GM19023 (cell line): ENCODE data around the gene TMEM229B.
"Not testable (repeated sequence)": the region's sequence is repeated elsewhere in the genome, so short reads cannot be mapped to it uniquely, and the experiment has no call there.

Source experiments
- ATAC-seq: cut with Tn5 transposase; IDR thresholded peaks from one replicate; pipeline ENCODE4 v1.9.1; 2021; ENCODE audit warnings: mild to moderate bottlenecking, moderate library complexity; ENCODE audit not compliant: unreplicated experiment

The TMEM229B gene

GRCh38 chr14:67457782-67458181 lies 30.7 kb downstream of the TMEM229B start:
- ATAC-seq = no peak

GRCh38 chr14:67456732-67457131 lies 31.8 kb downstream of the TMEM229B start:
- no peak for ATAC-seq

DNA sequence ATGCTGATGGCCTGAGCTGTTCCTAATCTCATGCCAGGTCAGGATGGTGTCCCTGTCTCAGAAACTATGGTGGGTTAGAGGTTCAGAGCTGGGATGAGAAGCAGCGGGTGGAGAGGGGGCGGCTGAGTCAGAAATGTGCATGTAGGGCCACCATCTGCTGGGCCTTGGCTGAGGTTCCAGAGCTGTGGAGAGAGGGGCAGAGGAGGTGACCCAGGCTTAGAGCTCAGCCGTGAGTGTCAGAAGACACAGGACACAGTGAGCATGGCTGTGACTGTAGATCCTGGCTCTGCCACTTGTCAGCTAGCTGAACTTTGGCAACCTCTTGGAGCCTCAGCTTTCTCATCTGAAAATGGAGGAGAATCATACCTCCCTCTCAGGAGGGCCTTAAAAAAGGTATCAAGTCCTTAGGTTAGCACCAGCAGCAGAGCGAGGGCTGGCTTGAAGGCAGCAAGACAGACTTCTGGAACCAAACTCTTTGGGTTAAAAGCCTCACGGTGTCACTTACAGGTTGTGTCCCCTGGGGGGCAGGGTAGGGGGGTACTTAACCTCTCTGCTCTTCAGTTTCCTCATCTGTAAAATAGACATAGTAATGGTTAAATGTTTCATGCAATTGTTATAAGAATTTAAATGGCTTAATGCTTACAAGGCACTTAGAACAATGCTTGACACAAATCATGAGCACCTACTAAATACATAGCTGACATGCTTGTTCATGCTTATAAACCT lies 34.8 kb downstream of the TMEM229B start:
- no peak for ATAC-seq

DNA sequence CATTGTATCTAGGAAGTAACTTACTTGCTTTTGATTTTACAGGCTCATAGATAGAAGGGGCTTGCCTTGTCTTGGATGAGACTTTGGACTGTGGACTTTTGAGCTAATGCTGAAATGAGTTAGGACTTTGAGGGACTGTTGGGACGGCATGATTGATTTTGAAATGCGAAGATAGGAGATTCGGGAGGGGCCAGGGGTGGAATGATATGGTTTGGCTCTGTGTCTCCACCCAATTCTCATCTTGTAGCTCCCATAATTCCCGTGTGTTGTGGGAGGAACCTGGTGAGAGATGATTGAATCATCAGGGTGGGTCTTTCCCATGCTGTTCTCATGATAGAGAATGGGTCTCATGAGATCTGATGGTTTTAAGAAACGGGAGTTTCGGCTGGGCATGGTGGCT lies 36.9 kb downstream of the TMEM229B start:
- not testable (repeated sequence) for ATAC-seq

DNA sequence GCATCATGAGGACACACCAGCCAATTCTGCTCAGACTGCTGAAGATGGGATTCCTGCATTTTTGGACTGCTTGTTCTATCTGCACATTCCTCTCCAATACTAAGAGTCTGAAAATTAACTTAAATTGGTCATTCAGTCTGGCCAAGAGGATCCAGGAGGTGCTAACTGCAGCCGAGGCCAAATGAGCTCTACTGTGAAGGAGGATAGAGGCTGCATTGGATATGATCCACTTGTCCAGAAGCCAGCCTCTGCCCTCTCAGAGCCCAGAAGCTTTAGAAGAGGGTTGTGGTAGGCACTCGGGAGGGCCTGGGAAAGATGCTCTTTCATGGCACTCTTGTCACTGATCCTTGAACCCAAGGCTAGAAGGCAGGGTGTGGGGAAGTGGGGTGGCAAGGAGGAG lies 39.4 kb downstream of the TMEM229B start:
- ATAC-seq = no peak

DNA sequence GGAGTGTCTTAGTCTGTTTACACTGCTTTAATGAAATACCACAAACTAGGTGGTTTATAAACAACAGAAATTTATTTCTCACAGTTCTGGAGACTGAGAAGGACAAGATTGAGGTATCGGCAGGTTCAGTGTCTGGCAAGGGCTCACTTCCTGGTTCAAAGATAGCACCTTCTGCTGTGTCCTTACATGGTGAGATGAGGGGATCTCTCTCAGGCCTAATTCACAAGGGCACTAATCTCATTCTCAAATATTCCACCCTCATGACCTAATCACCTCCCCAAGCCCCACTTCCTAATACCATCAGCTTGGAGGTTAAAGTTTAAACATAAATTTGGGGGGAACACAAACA lies 41.5 kb downstream of the TMEM229B start:
- no peak for ATAC-seq

- ATAC-seq = no peak
These were observed 42.0 kb downstream of the TMEM229B start for GRCh38 chr14:67446371-67447032.

GRCh38 chr14:67444395-67444794 lies 44.1 kb downstream of the TMEM229B start:
- no peak for ATAC-seq

- no peak for ATAC-seq
These were observed 46.2 kb downstream of the TMEM229B start for GRCh38 chr14:67442139-67442906.

DNA sequence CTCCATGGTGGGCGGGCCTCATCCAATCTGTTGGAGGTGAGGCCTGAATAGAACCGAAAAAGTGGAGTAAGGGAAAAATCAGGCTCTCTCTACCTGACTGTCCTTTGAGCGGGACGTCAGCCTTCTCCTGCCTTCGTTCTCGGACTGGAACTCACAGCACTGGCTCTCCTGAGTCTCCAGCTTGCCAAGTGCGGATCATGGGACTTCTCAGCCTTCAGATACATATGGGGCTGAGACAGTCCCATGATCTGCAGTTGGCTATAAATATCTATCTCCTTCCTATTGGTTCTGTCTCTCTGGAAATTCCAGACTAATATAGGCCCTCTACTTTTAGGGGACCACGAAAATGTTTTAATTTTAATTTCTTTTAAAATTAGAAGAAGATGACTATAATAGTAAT lies 46.8 kb downstream of the TMEM229B start:
- no peak for ATAC-seq

DNA sequence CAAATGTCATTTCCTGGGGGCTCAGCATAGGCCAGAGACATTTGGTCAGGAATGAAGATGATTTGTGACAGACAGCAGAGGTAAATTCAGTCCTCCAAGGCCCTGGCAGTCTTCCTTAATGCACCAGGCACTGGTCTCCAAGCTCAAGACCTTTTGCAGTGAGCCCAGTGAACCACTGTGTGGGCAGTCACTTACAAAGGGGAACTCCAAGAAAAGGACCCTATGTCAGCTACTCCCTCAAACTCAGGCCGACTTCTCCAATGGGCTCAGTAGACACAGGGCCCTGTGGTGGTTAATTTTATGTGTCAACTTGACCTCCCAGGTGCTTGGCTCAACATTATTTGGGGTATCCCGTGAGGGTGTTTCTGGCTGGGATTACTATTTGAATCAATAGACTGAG lies 47.3 kb downstream of the TMEM229B start:
- no peak for ATAC-seq

DNA sequence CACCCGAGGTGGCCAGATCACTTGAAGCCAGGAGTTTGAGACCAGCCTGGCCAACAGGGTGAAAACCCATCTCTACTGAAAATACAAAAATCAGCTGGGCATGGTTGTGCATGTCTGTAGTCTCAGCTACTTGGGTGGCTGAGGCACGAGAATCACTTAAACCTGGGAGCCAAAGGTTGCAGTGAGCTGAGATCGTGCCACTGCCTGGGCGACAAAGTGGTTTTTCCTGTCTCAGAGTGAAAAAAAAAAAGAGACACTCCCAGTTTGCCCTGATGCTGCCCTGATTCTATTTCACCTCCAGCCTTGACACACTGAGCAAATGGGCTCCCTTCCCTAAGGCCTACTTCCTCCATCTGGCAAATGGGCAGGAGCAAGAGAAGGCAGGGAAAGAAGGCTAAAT lies 48.0 kb downstream of the TMEM229B start:
- no peak for ATAC-seq

DNA sequence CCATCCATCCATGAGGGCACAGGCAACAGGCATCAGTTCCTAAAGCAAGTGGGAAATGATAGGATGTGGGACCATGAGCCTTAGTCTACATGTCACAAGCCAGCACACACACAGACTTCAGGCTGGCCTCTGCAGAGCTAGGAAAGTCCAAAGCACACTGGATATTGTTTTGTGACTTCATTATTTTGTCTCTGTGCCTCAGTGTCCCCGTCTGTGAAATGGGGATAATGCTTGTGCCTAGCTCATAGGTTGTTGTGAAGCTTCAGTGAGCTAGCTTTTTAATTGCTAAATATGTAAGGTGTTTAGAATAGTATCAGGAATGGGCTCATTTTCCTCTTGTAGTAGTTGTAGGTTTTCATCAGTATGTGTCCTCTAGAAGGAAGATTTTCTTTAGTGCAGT lies 49.6 kb downstream of the TMEM229B start:
- ATAC-seq = no peak

- ATAC-seq = no peak
These were observed 52.3 kb downstream of the TMEM229B start for GRCh38 chr14:67436006-67436866.

- no peak for ATAC-seq
These were observed 52.9 kb downstream of the TMEM229B start for GRCh38 chr14:67435603-67436002.

GRCh38 chr14:67432050-67432564 lies 56.4 kb downstream of the TMEM229B start:
- no peak for ATAC-seq

- no peak for ATAC-seq
These were observed 58.9 kb downstream of the TMEM229B start for GRCh38 chr14:67429510-67430205.

- no peak for ATAC-seq
These were observed 60.0 kb downstream of the TMEM229B start for GRCh38 chr14:67428501-67429031.

- peak; percentile 54 for ATAC-seq
These were observed 61.4 kb downstream of the TMEM229B start for GRCh38 chr14:67426983-67427606.
